Thoracic aorta (tissue), 2 donors: ENCODE data around the gene EVI2A. TPM values are rescaled to one million over a fixed set of nuclear protein-coding genes. Genes with fewer than 3 reads are reported as not detected.

Experiments used
- ATAC-seq: fragments of 150-250 bp; one replicate; pipeline ENCODE4 v1.8.0; 2017; ENCODE audit warnings: low read depth; ENCODE audit not compliant: insufficient number of reproducible peaks, low FRiP score
- DNase-seq: peaks from one replicate; pipeline ENCODE4 v3.0.0-alpha.2; 2020; ENCODE audit warnings: low spot score
- H3K27ac ChIP-seq, 2 donors: fragments of 200-600 bp; sonication (generic); 1 replicate in 1 of 2; 2 replicates in 1 of 2; pipeline ENCODE4 v1.5.1; 2016; ENCODE audit warnings: mild to moderate bottlenecking in 2 of 2, moderate library complexity in 2 of 2
- H3K27me3 ChIP-seq: fragments of 200-600 bp; sonication (generic); replicated peaks from 2 replicates; pipeline ENCODE4 v1.6.0; 2016; ENCODE audit warnings: mild to moderate bottlenecking; ENCODE audit not compliant: insufficient read depth
- H3K36me3 ChIP-seq: fragments of 200-600 bp; sonication (generic); one replicate; pipeline ENCODE4 v1.5.1; 2016
- H3K4me1 ChIP-seq, 2 donors: fragments of 200-600 bp; sonication (generic); 1 replicate in 1 of 2; 2 replicates in 1 of 2; pipeline versions ENCODE4 v1.5.1 to v1.6.0; 2016; ENCODE audit warnings: low read depth in 2 of 2, mild to moderate bottlenecking in 1 of 2; ENCODE audit not compliant: control insufficient read depth in 1 of 2
- H3K4me3 ChIP-seq: fragments of 200-600 bp; sonication (generic); 2 replicates; pipeline ENCODE4 v1.5.1; 2016; ENCODE audit warnings: mild to moderate bottlenecking
- H3K9me3 ChIP-seq: fragments of 200-600 bp; sonication (generic); 2 replicates; pipeline ENCODE4 v1.5.1; 2016
- total RNA-seq, 2 donors: library from RNA; depleted of rRNA; stranded (reverse); fragments of >200 nt; gene quantifications; one replicate each; pipeline versions ENCODE4 v1.1.0 to v1.2.3, GENCODE V29; 2016
- TF ChIP-seq, protein P1 (sequence below): fragments of 200-600 bp; sonication (generic); IDR thresholded peaks from one replicate; pipeline ENCODE4 v1.5.1; 2019; ENCODE audit warnings: antibody characterized with exemption

The EVI2A gene
- total RNA-seq, 2 donors from 2014 or later, result 7.6 to 15.5 TPM

DNA sequence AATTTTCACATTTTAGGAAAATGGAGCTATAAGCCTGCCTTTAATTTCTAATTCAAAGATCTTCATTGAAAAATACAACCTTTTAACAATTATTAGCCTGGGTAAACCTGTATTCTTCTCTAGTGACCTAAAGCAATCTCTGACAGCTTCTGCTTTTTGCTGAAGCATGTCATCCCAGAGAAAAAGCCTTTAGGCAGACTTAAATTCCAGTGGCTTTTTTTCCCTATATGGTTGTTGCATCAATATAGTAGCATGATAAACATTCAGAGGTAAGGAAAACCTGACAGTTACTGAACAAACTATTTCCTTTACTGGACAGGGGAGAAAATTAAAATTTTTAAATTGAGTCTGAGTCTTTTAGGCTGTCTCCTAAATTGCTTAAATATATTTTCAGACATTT lies 7.8 kb upstream of the EVI2A start:
- H3K4me1 ChIP-seq, result no peaks in the 10 kb centered on the region
- no peaks in the 10 kb centered on the region for H3K9me3 ChIP-seq
- H3K4me3 ChIP-seq, result no peak overlapping the region
- no peaks in the 10 kb centered on the region for H3K27me3 ChIP-seq
- DNase-seq (no peak), ATAC-seq (no peak)
- H3K36me3 ChIP-seq, result peaks cover 7% of the 10 kb centered on the region
- no peak overlapping the region for H3K27ac ChIP-seq
- TF ChIP-seq, protein P1, sequence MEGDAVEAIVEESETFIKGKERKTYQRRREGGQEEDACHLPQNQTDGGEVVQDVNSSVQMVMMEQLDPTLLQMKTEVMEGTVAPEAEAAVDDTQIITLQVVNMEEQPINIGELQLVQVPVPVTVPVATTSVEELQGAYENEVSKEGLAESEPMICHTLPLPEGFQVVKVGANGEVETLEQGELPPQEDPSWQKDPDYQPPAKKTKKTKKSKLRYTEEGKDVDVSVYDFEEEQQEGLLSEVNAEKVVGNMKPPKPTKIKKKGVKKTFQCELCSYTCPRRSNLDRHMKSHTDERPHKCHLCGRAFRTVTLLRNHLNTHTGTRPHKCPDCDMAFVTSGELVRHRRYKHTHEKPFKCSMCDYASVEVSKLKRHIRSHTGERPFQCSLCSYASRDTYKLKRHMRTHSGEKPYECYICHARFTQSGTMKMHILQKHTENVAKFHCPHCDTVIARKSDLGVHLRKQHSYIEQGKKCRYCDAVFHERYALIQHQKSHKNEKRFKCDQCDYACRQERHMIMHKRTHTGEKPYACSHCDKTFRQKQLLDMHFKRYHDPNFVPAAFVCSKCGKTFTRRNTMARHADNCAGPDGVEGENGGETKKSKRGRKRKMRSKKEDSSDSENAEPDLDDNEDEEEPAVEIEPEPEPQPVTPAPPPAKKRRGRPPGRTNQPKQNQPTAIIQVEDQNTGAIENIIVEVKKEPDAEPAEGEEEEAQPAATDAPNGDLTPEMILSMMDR, result no peak

DNA sequence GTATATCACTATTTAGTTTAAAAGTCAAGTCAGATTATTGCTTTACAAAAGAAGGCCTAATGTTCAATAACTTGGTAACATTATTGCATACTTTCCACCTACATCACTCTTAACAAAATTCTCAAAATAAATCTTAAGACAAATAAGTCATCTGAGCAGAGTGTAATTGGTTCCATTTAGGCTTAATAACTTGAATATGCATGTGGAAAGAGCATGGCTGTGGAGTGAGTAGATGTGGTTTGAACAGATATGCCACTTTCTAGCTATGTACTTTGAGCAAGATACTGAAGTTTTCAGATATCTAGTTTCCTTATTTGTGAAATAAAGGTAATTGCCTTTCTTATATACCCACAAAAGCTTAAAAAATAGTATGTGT lies 6.7 kb upstream of the EVI2A start:
- ATAC-seq (no peak), DNase-seq (no peak)
- TF ChIP-seq, protein P1, result no peak
- Histone ChIP-seq H3K27me3 (no peaks in the 10 kb centered on the region), H3K9me3 (no peaks in the 10 kb centered on the region), H3K36me3 (peaks cover 7% of the 10 kb centered on the region), H3K4me1 (no peaks in the 10 kb centered on the region), H3K27ac (no peak overlapping the region), H3K4me3 (no peak overlapping the region)

DNA sequence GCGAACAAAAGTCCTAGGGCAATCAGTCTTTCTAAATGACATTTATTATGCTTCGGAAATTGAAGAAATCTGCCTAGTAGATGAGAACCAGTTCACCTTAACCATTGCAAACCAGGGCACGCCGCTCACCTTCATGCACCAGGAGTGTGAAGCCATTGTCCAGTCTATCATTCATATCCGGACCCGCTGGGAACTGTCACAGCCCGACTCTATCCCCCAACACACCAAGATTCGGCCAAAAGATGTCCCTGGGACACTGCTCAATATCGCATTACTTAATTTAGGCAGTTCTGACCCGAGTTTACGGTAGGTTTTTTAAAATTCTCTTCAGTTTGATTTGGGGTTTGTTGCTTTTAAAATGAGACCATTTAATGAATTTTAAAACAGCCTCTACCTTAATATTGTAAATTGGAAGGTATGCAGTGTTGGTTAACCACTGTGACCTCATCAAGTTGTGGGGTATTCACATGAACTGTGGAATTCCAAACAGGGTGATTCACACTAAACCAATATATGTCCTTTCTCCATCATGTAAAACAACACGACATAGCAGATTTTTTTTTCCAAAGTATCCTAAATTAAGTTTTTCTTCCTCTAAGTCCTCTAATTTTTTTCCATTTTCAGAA lies 6.2 kb upstream of the EVI2A start:
- no peak overlapping the region for H3K4me3 ChIP-seq
- no peak for DNase-seq
- no peaks in the 10 kb centered on the region for H3K9me3 ChIP-seq
- no peaks in the 10 kb centered on the region for H3K4me1 ChIP-seq
- no peak for ATAC-seq
- H3K27ac ChIP-seq, result no peak overlapping the region
- H3K27me3 ChIP-seq, result no peaks in the 10 kb centered on the region
- H3K36me3 ChIP-seq, result peaks cover 7% of the 10 kb centered on the region
- TF ChIP-seq, protein P1, result no peak

DNA sequence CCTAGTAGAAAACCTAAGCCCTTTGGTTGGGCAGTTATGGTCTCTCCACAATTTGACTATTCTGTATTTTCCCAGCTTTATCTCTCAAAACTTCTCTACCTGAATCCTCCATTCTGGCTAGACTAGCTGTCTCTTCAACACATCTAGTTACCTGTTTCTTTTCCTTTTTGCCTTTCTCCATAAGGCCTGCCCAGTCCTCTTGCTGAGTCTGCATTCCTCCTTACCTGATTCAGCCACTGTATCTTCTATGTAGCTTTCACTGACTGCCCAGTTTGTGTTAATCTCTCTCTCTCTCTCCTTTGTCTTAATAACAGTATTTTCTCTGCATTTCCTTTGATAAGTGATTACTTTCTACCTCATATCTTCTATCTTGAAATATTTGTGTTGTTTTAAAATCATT lies 2.1 kb upstream of the EVI2A start:
- Histone ChIP-seq H3K4me1 (no peaks in the 10 kb centered on the region), H3K9me3 (no peaks in the 10 kb centered on the region), H3K4me3 (no peak overlapping the region), H3K27ac (no peak overlapping the region), H3K36me3 (peaks cover 3% of the 10 kb centered on the region), H3K27me3 (no peaks in the 10 kb centered on the region)
- TF ChIP-seq, protein P1, result no peak
- DNase-seq (no peak), ATAC-seq (no peak)

DNA sequence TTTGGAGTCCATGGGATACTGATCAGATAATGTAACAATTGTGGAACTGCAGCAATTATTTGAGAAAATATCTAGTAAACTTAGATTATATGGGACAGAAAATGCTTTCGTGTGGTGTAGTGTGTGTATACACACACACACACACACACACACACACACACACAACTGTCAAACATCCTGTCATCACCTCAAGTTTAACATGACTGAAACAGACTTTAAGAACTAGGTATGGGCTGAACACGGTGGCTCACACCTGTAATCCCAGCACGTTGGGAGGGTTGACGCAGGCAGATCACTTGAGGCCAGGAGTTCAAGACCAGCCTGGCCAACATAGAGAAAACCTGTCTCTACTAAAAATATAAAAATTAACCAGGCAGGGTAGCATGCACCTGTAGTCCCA lies 544 bp upstream of the EVI2A start:
- Histone ChIP-seq H3K4me1 (peaks cover 3 to 6% of the 10 kb centered on the region in 2 donors), H3K27ac (no peak overlapping the region), H3K9me3 (no peaks in the 10 kb centered on the region), H3K27me3 (no peaks in the 10 kb centered on the region), H3K4me3 (no peak overlapping the region), H3K36me3 (peaks cover 3% of the 10 kb centered on the region)
- no peak for DNase-seq
- TF ChIP-seq, protein P1, result no peak
- ATAC-seq, result no peak
